Duodenal mucosa (tissue), 2 donors: ENCODE measurements around the gene TMEM220.

Source experiments
- H3K27ac ChIP-seq: one replicate; pipeline ENCODE4 v1.7.0; 2013; ENCODE audit warnings: low read depth, low read length
- H3K27me3 ChIP-seq, 2 donors: one replicate each; pipeline ENCODE4 v1.7.0; 2013; ENCODE audit warnings: low read length in 2 of 2, control low read depth in 1 of 2; ENCODE audit not compliant: insufficient read depth in 2 of 2, control insufficient read depth in 1 of 2
- H3K36me3 ChIP-seq, 2 donors: one replicate each; pipeline ENCODE4 v1.7.0; 2013; ENCODE audit warnings: low read length in 2 of 2, control low read depth in 1 of 2; ENCODE audit not compliant: insufficient read depth in 2 of 2, control insufficient read depth in 1 of 2
- H3K4me1 ChIP-seq, 2 donors: one replicate each; pipeline ENCODE4 v1.7.0; 2013; ENCODE audit warnings: low read length in 2 of 2, control low read depth in 1 of 2; ENCODE audit not compliant: insufficient read depth in 2 of 2, control insufficient read depth in 1 of 2
- H3K4me3 ChIP-seq, 2 donors: one replicate each; pipeline ENCODE4 v1.7.0; 2013; ENCODE audit warnings: low read length in 2 of 2, low read depth in 1 of 2
- H3K9ac ChIP-seq, 2 donors: one replicate each; pipeline ENCODE4 v1.7.0; 2013; ENCODE audit warnings: low read length in 2 of 2, low read depth in 1 of 2
- H3K9me3 ChIP-seq, 2 donors: one replicate each; pipeline ENCODE4 v1.7.0; 2013; ENCODE audit warnings: low read length in 2 of 2, control low read depth in 1 of 2; ENCODE audit not compliant: control insufficient read depth in 1 of 2

TMEM220 gene

DNA sequence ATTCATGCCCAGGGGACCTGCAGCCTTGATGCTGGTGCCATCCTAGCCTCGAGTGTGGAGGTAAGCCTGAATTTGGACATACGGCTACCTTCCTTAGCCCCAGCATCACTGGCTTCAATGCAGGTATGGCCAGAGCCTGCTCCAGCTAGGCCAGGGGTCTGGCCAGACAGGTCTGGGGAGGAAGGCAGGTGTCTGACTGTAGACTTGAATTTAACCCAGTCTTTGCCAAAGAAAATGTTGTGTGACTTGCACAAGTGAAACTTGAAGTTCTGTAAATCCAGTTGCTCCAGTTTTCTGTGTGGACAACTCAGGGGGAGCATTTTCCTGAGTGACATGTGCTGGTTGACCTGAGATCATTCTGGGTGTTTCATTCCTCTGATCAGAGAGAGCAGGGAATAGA is 41.3 kb upstream of the TMEM220 start:
- Histone ChIP-seq H3K9me3 (peaks cover 0 to 5% of the 10 kb centered on the region in 2 donors), H3K4me3 (no peak overlapping the region), H3K36me3 (peaks cover 0 to 4% of the 10 kb centered on the region in 2 donors), H3K4me1 (peaks cover 5 to 13% of the 10 kb centered on the region in 2 donors), H3K9ac (no peak overlapping the region), H3K27ac (no peak overlapping the region), H3K27me3 (no peaks in the 10 kb centered on the region)

DNA sequence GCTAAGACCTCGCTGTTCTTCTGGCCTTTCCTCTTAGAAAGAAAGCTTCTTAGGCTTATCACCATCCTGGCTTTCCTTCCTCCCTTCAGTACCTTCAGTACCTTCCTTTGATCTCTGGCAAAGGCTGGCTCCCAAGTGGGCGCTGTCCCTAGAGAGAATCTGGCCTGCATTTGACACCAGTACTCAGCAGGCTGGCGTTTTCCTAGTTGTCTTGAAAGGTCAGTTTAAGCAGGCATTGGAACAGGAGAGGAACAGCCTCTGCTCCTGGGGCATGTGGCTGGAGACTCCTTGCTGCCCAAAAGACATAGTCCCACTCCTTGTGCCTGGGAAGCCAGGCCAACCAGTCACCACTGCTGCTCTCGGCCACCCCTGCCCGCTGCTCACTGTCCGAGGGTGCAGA is 40.0 kb upstream of the TMEM220 start:
- no peaks in the 10 kb centered on the region for H3K27me3 ChIP-seq
- H3K9ac ChIP-seq = no peak overlapping the region
- H3K27ac ChIP-seq = no peak overlapping the region
- peaks cover 0 to 6% of the 10 kb centered on the region in 2 donors for H3K4me1 ChIP-seq
- peaks cover 0 to 5% of the 10 kb centered on the region in 2 donors for H3K9me3 ChIP-seq
- H3K4me3 ChIP-seq = no peak overlapping the region
- peaks cover 0 to 4% of the 10 kb centered on the region in 2 donors for H3K36me3 ChIP-seq

DNA sequence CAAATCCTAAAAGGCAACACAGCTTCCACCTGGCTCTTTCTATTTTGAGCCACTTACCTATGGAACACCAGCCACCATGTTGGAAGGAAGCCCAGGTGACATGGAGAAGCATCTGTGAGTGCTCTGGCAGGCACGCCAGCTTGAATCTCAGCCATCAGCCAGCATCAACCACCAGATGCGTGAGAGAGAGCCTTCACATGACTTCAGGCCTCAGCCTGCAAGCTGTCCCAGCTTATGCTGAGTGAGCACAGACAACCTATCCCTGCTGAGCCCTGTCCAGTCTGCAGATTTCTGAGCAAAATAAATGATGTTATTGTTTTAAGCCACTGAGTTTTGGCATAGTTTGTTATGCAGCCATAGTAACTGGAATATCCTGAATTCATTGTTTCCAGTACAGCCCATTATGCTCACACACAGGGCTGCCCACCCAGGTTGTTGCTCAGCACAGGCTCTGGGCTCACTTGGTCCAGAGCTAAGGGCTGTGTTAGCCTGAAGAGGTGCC is 39.0 kb upstream of the TMEM220 start:
- H3K27ac ChIP-seq = no peak overlapping the region
- H3K36me3 ChIP-seq = peaks cover 0 to 4% of the 10 kb centered on the region in 2 donors
- H3K9me3 ChIP-seq = peaks cover 0 to 5% of the 10 kb centered on the region in 2 donors
- peaks cover 0 to 6% of the 10 kb centered on the region in 2 donors for H3K4me1 ChIP-seq
- no peak overlapping the region for H3K4me3 ChIP-seq
- H3K9ac ChIP-seq = no peak overlapping the region
- no peaks in the 10 kb centered on the region for H3K27me3 ChIP-seq

- Histone ChIP-seq H3K36me3 (peaks cover 0 to 4% of the 10 kb centered on the region in 2 donors), H3K9ac (no peak overlapping the region), H3K9me3 (peaks cover 0 to 2% of the 10 kb centered on the region in 2 donors), H3K27ac (no peak overlapping the region), H3K27me3 (no peaks in the 10 kb centered on the region), H3K4me1 (no peaks in the 10 kb centered on the region), H3K4me3 (no peak overlapping the region)
Observed at GRCh38 chr17:10767232-10767631, 37.4 kb upstream of the TMEM220 start.

DNA sequence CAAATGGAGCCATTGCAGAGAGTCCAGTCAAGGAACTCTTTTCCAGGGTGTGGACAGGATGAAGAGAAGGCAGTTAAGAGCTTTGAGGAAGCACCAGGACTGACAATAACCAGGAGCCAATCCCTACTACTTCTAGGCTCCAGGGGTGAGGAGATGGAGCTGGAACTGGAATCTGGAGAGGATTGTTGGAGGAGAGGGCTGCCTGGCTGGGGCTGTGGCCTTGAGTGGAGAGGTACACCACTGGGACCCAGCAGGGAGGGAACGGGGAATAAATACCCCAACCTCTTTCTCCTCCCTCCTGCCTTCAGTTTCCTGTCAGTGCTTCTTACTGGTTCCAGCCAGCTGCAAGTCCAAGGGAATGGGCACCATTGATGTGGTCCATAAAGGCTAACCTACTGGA is 32.2 kb upstream of the TMEM220 start:
- Histone ChIP-seq H3K27ac (no peak overlapping the region), H3K9ac (no peak overlapping the region), H3K9me3 (no peaks in the 10 kb centered on the region), H3K4me1 (no peaks in the 10 kb centered on the region), H3K27me3 (no peaks in the 10 kb centered on the region), H3K4me3 (no peak overlapping the region), H3K36me3 (no peaks in the 10 kb centered on the region)

DNA sequence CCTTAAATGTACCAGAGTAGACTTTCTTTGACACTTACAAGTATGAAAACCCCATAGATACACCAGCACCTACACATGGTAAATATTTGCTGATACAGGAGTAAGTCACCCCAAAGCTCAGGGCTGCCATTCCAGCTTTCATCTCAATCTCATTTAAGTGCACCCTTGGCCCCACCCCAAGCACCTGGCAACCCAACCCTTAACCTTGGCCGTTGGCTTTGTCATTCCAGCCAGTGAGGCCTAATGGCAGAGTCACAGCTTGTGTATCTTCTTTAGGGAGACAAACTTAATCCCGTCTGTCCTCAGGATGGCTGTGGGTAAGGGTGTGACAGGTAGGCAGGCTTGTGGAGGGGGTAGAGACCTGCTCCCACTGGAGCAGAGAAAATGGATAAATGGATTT is 31.5 kb upstream of the TMEM220 start:
- H3K9ac ChIP-seq = no peak overlapping the region
- no peaks in the 10 kb centered on the region for H3K36me3 ChIP-seq
- no peak overlapping the region for H3K4me3 ChIP-seq
- no peaks in the 10 kb centered on the region for H3K4me1 ChIP-seq
- H3K27me3 ChIP-seq = no peaks in the 10 kb centered on the region
- no peak overlapping the region for H3K27ac ChIP-seq
- H3K9me3 ChIP-seq = no peaks in the 10 kb centered on the region

GRCh38 chr17:10758062-10758461 is 28.2 kb upstream of the TMEM220 start:
- Histone ChIP-seq H3K9ac (no peak overlapping the region), H3K27me3 (no peaks in the 10 kb centered on the region), H3K9me3 (no peaks in the 10 kb centered on the region), H3K36me3 (peaks cover 0 to 3% of the 10 kb centered on the region in 2 donors), H3K27ac (no peak overlapping the region), H3K4me3 (no peak overlapping the region), H3K4me1 (no peaks in the 10 kb centered on the region)

- no peaks in the 10 kb centered on the region for H3K9me3 ChIP-seq
- no peaks in the 10 kb centered on the region for H3K27me3 ChIP-seq
- H3K9ac ChIP-seq = no peak overlapping the region
- H3K27ac ChIP-seq = no peak overlapping the region
- no peaks in the 10 kb centered on the region for H3K4me1 ChIP-seq
- H3K4me3 ChIP-seq = no peak overlapping the region
- peaks cover 0 to 3% of the 10 kb centered on the region in 2 donors for H3K36me3 ChIP-seq
Observed at GRCh38 chr17:10757647-10758046, 27.8 kb upstream of the TMEM220 start.

DNA sequence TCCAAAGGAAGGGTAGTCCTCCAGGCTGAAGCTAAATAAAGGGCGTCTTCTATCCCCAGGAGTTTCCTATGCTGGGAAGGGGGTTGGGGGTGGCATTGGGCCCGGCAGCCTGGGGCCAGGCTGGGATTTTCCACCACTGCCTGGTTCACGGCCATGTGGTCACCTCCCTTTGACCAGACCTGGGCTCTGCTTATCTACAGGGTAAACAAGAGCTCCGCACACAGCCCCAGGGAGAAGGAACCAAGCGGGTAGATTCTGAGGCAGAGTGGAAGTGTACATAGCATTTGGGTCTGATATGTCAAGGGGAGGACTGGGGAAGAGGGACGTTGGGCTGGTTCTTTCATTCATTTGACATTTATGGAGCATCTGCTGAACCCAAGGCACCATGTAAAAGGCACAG is 27.2 kb upstream of the TMEM220 start:
- no peak overlapping the region for H3K27ac ChIP-seq
- no peaks in the 10 kb centered on the region for H3K4me1 ChIP-seq
- no peak overlapping the region for H3K4me3 ChIP-seq
- no peaks in the 10 kb centered on the region for H3K27me3 ChIP-seq
- peaks cover 0 to 3% of the 10 kb centered on the region in 2 donors for H3K36me3 ChIP-seq
- no peaks in the 10 kb centered on the region for H3K9me3 ChIP-seq
- H3K9ac ChIP-seq = no peak overlapping the region

DNA sequence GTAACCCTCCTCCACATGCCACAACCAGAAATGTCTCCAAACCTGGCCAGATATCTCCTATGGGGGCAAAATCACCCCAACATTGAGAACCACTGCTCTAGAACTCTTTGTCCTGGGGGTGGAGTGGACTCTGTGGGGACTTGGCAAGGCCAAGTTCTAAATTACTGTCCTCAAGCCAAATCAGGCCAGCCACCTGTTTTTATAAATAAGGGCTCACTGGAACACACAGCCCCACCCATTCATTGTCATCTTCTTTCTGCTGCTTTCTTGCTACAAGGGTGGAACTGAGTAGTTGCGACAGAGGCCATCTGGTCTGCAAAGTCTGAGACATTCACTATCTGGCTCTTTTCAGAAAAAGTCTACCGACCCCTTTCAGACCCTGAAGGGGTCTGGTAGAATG is 26.8 kb upstream of the TMEM220 start:
- H3K9ac ChIP-seq = no peak overlapping the region

GRCh38 chr17:10756185-10756584 is 26.4 kb upstream of the TMEM220 start:
- H3K27me3 ChIP-seq = no peaks in the 10 kb centered on the region
- H3K36me3 ChIP-seq = peaks cover 0 to 3% of the 10 kb centered on the region in 2 donors
- H3K4me3 ChIP-seq = no peak overlapping the region
- no peak overlapping the region for H3K27ac ChIP-seq
- no peak overlapping the region for H3K9ac ChIP-seq
- no peaks in the 10 kb centered on the region for H3K4me1 ChIP-seq
- no peaks in the 10 kb centered on the region for H3K9me3 ChIP-seq

More for the DNA sequence above, 26.8 kb upstream of the TMEM220 start:
- Histone ChIP-seq H3K27ac (no peak overlapping the region), H3K27me3 (no peaks in the 10 kb centered on the region), H3K9me3 (no peaks in the 10 kb centered on the region), H3K4me1 (no peaks in the 10 kb centered on the region), H3K36me3 (peaks cover 0 to 3% of the 10 kb centered on the region in 2 donors), H3K4me3 (no peak overlapping the region)
